K562 (cell line): ENCODE measurements around the gene DIS3L2. TPM values are rescaled to one million over a fixed set of nuclear protein-coding genes. Genes with fewer than 3 reads are reported as not detected.

ENCODE experiments used
- ATAC-seq: fragments of 200-7000 bp; cut with Tn5 transposase; 3 replicates; pipeline ENCODE4 v1.9.1; 2020; ENCODE audit warnings: moderate library complexity
- BruUV-seq: library from RNA; stranded (reverse); fragments of 400-500 nt; replicated peaks from 2 replicates; lab custom pipeline; 2021; lab: Mats Ljungman, UMichigan
- CTCF ChIA-PET: fragments of 300-600 bp; formaldehyde crosslinking; extraction: SDS; loops from one replicate; lab custom pipeline; 2021; ENCODE audit warnings: low intra/inter-chr PET ratio; lab: Yijun Ruan, JAX
- POLR2A ChIA-PET: fragments of 300-600, 350-650 bp; sonication (Branson Sonifier 250); formaldehyde crosslinking; extraction: SDS; loops from one replicate; lab custom pipeline; 2021; ENCODE audit warnings: antibody characterized with exemption, inconsistent platforms; lab: Yijun Ruan, JAX
- DNase-seq, 4 experiments: peaks; one replicate each; pipeline versions ENCODE4 v3.0.0 to v3.0.0-alpha.2; 2011 to 2018; ENCODE audit warnings: low spot score in 3 of 4, mixed read lengths in 3 of 4; ENCODE audit errors: extremely low read depth in 1 of 4
- FAIRE-seq: peaks from 2 replicates; lab custom pipeline; 2011; peaks lifted over from hg19 to GRCh38; lab: Jason Lieb, UNC
- H2AFZ ChIP-seq: 2 replicates; pipeline ENCODE4 v1.6.0; 2011; ENCODE audit warnings: low read depth, low read length, control low read depth, inconsistent platforms
- H3K27ac ChIP-seq: fragments of 200-600 bp; 3 replicates; pipeline ENCODE4 v1.8.0; 2011; ENCODE audit warnings: low read depth, mild to moderate bottlenecking, control low read depth, inconsistent platforms, low read length, moderate library complexity, mixed read lengths; ENCODE audit errors: extremely low read depth
- H3K27me3 ChIP-seq, 2 experiments: fragments of 300-600 bp in 1 of 2; 2 replicates in 1 of 2; 3 replicates in 1 of 2; pipeline versions ENCODE4 v1.6.0 to v1.8.0; 2011; ENCODE audit warnings: inconsistent platforms in 2 of 2, low read length in 2 of 2, mild to moderate bottlenecking in 1 of 2, mixed read lengths in 1 of 2, moderate library complexity in 1 of 2; ENCODE audit not compliant: control insufficient read depth in 2 of 2, insufficient read depth in 2 of 2
- H3K36me3 ChIP-seq: fragments of 300-600 bp; 3 replicates; pipeline ENCODE4 v1.8.0; 2011; ENCODE audit warnings: mild to moderate bottlenecking, low read length, inconsistent platforms; ENCODE audit not compliant: control insufficient read depth, insufficient read depth
- H3K4me1 ChIP-seq, 2 experiments: fragments of 200-600 bp in 1 of 2; replicated peaks in 1 of 2; 2 replicates in 1 of 2; 3 replicates in 1 of 2; pipeline versions ENCODE4 v1.5.1 to v1.8.0; 2011; ENCODE audit warnings: inconsistent platforms in 2 of 2, low read length in 2 of 2, mild to moderate bottlenecking in 1 of 2, mixed read lengths in 1 of 2, moderate library complexity in 1 of 2; ENCODE audit not compliant: control insufficient read depth in 2 of 2, insufficient read depth in 2 of 2
- H3K4me2 ChIP-seq: 2 replicates; pipeline ENCODE4 v1.6.1; 2011; ENCODE audit warnings: low read length, control low read depth, inconsistent platforms, mixed read lengths; ENCODE audit not compliant: insufficient read depth
- H3K4me3 ChIP-seq: fragments of 200-600 bp; sonication (generic), shearing (Covaris generic); 2 replicates; pipeline ENCODE4 v1.5.1; 2016; ENCODE audit warnings: control low read depth, inconsistent platforms
- H3K79me2 ChIP-seq: fragments of 200-600 bp; 3 replicates; pipeline ENCODE4 v1.8.0; 2011; ENCODE audit warnings: low read length, inconsistent platforms; ENCODE audit not compliant: control insufficient read depth, insufficient read depth
- H3K9ac ChIP-seq, 2 experiments: 2 replicates each; pipeline versions ENCODE4 v1.6.0 to v1.6.1; 2011; ENCODE audit warnings: low read depth in 2 of 2, low read length in 2 of 2, control low read depth in 1 of 2, inconsistent platforms in 1 of 2, mild to moderate bottlenecking in 1 of 2, mixed read lengths in 1 of 2; ENCODE audit not compliant: insufficient read depth in 1 of 2
- H3K9me1 ChIP-seq: one replicate; pipeline ENCODE4 v1.6.0; 2011; ENCODE audit warnings: inconsistent platforms, mild to moderate bottlenecking, low read length, moderate library complexity; ENCODE audit not compliant: control insufficient read depth, insufficient read depth
- H3K9me3 ChIP-seq: replicated peaks from 2 replicates; pipeline ENCODE4 v1.5.1; 2011; ENCODE audit warnings: low read depth, low read length, inconsistent platforms; ENCODE audit not compliant: control insufficient read depth, insufficient read depth
- H4K20me1 ChIP-seq: replicated peaks from 2 replicates; pipeline ENCODE4 v1.6.1; 2011; ENCODE audit warnings: low read length, inconsistent platforms, mixed read lengths; ENCODE audit not compliant: control insufficient read depth, insufficient read depth
- ATF1 ChIP-seq, 2 experiments: fragments of 450-650 bp in 1 of 2; IDR thresholded peaks; 2 replicates each; pipeline ENCODE4 v1.6.1; 2016; ENCODE audit warnings: missing compliant biosample characterization in 1 of 2, missing genetic modification characterization in 1 of 2
- BACH1 ChIP-seq: fragments of 200-800 bp; sonication (Bioruptor generic); IDR thresholded peaks from 2 replicates; pipeline ENCODE4 v1.6.1; 2016; ENCODE audit warnings: missing genetic modification characterization, missing compliant biosample characterization
- BRCA1 ChIP-seq, 2 experiments: fragments of 450-650 bp in 1 of 2; sonication (generic) in 1 of 2; formaldehyde crosslinking in 1 of 2; IDR thresholded peaks; 2 replicates each; pipeline versions ENCODE4 v1.5.0 to v1.6.1; 2017 to 2020; ENCODE audit warnings: mild to moderate bottlenecking in 1 of 2, missing genetic modification reagents in 1 of 2
- CAMTA2 ChIP-seq: fragments of 250-450 bp; sonication (Bioruptor Pico); conservative IDR thresholded peaks from 2 replicates; pipeline ENCODE4 v1.5.1; 2022
- DACH1 ChIP-seq: fragments of 450-650 bp; IDR thresholded peaks from 2 replicates; pipeline ENCODE4 v1.6.1; 2018; ENCODE audit not compliant: partially characterized antibody
- ELK1 ChIP-seq: sonication (generic); formaldehyde crosslinking; IDR thresholded peaks from 2 replicates; pipeline ENCODE4 v1.8.1; 2022; ENCODE audit warnings: missing genetic modification reagents
- ETS2 ChIP-seq: IDR thresholded peaks from 2 replicates; pipeline ENCODE4 v1.6.1; 2016; ENCODE audit warnings: borderline replicate concordance, missing genetic modification characterization, mild to moderate bottlenecking, moderate library complexity, missing compliant biosample characterization; ENCODE audit not compliant: poor library complexity, severe bottlenecking
- FOXA1 ChIP-seq: fragments of 450-650 bp; IDR thresholded peaks from 2 replicates; pipeline ENCODE4 v1.6.1; 2016; ENCODE audit warnings: mild to moderate bottlenecking, borderline replicate concordance
- FOXA3 ChIP-seq, 2 experiments: fragments of 450-650 bp in 1 of 2; sonication (generic) in 1 of 2; formaldehyde crosslinking; IDR thresholded peaks in 1 of 2; conservative IDR thresholded peaks in 1 of 2; 2 replicates each; pipeline versions ENCODE4 v1.4.0 to v1.8.0; 2020 to 2022; ENCODE audit warnings: mild to moderate bottlenecking in 2 of 2, missing genetic modification reagents in 1 of 2
- MEF2A ChIP-seq: IDR thresholded peaks from 2 replicates; pipeline ENCODE4 v1.6.1; 2011; ENCODE audit warnings: low read depth, mild to moderate bottlenecking, low read length, moderate library complexity; ENCODE audit not compliant: control insufficient read depth
- MTA2 ChIP-seq: fragments of 450-650 bp; IDR thresholded peaks from 2 replicates; pipeline ENCODE4 v1.6.1; 2016; ENCODE audit warnings: low read depth
- NUFIP1 ChIP-seq: fragments of 450-650 bp; IDR thresholded peaks from 2 replicates; pipeline ENCODE4 v1.6.1; 2018; ENCODE audit not compliant: partially characterized antibody
- PRMT5 ChIP-seq: sonication (generic); formaldehyde crosslinking; IDR thresholded peaks from 2 replicates; pipeline ENCODE4 v1.5.0; 2020; ENCODE audit warnings: missing genetic modification reagents
- THRAP3 ChIP-seq: fragments of 450-650 bp; IDR thresholded peaks from 2 replicates; pipeline ENCODE4 v1.6.1; 2016; ENCODE audit warnings: mild to moderate bottlenecking, inconsistent platforms, borderline replicate concordance
- ZNF384 ChIP-seq: IDR thresholded peaks from 2 replicates; pipeline ENCODE4 v1.6.1; 2012; ENCODE audit warnings: low read depth, low read length, improper control_type of control experiment
- ZNF644 ChIP-seq: fragments of 200-800 bp; sonication (Bioruptor generic); IDR thresholded peaks from 2 replicates; pipeline ENCODE4 v1.6.1; 2016; ENCODE audit warnings: low read depth, missing genetic modification characterization, missing compliant biosample characterization
- ZNF764 ChIP-seq: fragments of 250-450 bp; sonication (Bioruptor Pico); IDR thresholded peaks from 2 replicates; pipeline ENCODE4 v1.4.0; 2020; ENCODE audit warnings: low read depth, mild to moderate bottlenecking, moderate library complexity
- ZNF780A ChIP-seq: fragments of 250-450 bp; sonication (Bioruptor Pico); IDR thresholded peaks from 2 replicates; pipeline ENCODE4 v1.5.0; 2021; ENCODE audit warnings: mild to moderate bottlenecking
- WGBS: fragments of 100-300 bp; shearing (Covaris generic); methylation state at CpG from one replicate; pipeline ENCODE4 v1.1.6; 2016; ENCODE audit warnings: low coverage, mixed read lengths; ENCODE audit not compliant: insufficient coverage; ENCODE audit errors: missing lambda C conversion rate; 5-methylcytosine and 5-hydroxymethylcytosine counted together
- in situ Hi-C: fragments of 300-500 bp; cut with MboI; formaldehyde crosslinking; loops from 4 replicates; pipeline ENCODE4 v1.15.0; 2018; ENCODE audit warnings: inconsistent platforms, mixed read lengths
- intact Hi-C: fragments of 100-400 bp; cut with micrococcal nuclease; formaldehyde crosslinking; loops from 2 replicates; pipeline ENCODE4 v1.14.2; 2022
- polyA plus RNA-seq, 8 experiments: library from polyadenylated mRNA; depleted of rRNA in 4 of 8; stranded (reverse) in 5 of 8; unstranded in 3 of 8; fragments of >200 nt; fragmentation: Nextera tagmentation in 2 of 8; fragmentation: Illumina TruSeq in 1 of 8; extraction: Ambion mirVana in 2 of 8; extraction: Trizol in 1 of 8; gene quantifications; 2 replicates each; pipeline versions ENCODE4 v1.2.1 to v1.2.3, GENCODE V29; 2011 to 2014; ENCODE audit warnings: inconsistent platforms in 1 of 8, missing spikeins in 1 of 8
- total RNA-seq, 7 experiments: library from RNA; depleted of rRNA in 6 of 7; stranded (reverse); fragments of >200 nt in 6 of 7; fragmentation: Illumina TruSeq in 2 of 7; extraction: Trizol in 2 of 7; gene quantifications; 2 replicates each; pipeline versions ENCODE4 v1.2.1 to v1.2.3, GENCODE V29; 2011 to 2021; ENCODE audit warnings: low replicate concordance in 1 of 7
- TF ChIP-seq, protein P1 (sequence below): fragments of 250-450 bp; sonication (Bioruptor Pico); IDR thresholded peaks from 2 replicates; pipeline ENCODE4 v1.5.0; 2021
- TF ChIP-seq, protein P2 (sequence below): sonication (generic); formaldehyde crosslinking; IDR thresholded peaks from 2 replicates; pipeline ENCODE4 v1.8.1; 2023; ENCODE audit warnings: mild to moderate bottlenecking, missing genetic modification reagents, moderate library complexity

Gene DIS3L2
- total and polyA plus RNA-seq, 9 of the 15 experiments (the other 6 are each of a cell fraction or from before 2014, with no cell fraction given) = 1.5 to 19.2 (median 11.2) TPM

- DNase-seq (no peak), FAIRE-seq (no peak), ATAC-seq (no peak)
- H3K9me1 ChIP-seq = no peaks in the 10 kb centered on the region
- in situ Hi-C loops = no loop called here
- H3K27ac ChIP-seq = no peak overlapping the region
- no peaks in the 10 kb centered on the region for H3K27me3 ChIP-seq
- intact Hi-C loops = no loop called here
- H2AFZ ChIP-seq = no peak overlapping the region
- POLR2A ChIA-PET = no interaction called here
- H3K9ac ChIP-seq = no peak overlapping the region
- 76% methylated on average over 3 of the region's 5 CpGs for WGBS
- CTCF ChIA-PET = no interaction called here
- H3K79me2 ChIP-seq = no peaks in the 10 kb centered on the region
- H4K20me1 ChIP-seq = no peaks in the 10 kb centered on the region
- H3K4me2 ChIP-seq = no peak overlapping the region
- TF ChIP-seq ETS2 (tag) (no peak), FOXA3 (CRISPR knock-in tag; conservative IDR thresholded peaks at IDR 0.05 in 1 of 2, IDR thresholded peaks at IDR 0.05 in 1 of 2) (no peak), MTA2 (no peak), ZNF644 (tag) (no peak), ZNF764 (CRISPR knock-in tag) (no peak), MEF2A (no peak), NUFIP1 (no peak), BRCA1 (IDR thresholded peaks at IDR 0.05) (no peak), BRCA1 (CRISPR knock-in tag; IDR thresholded peaks at IDR 0.05) (no peak), ZNF780A (CRISPR knock-in tag) (no peak), THRAP3 (no peak), CAMTA2 (CRISPR knock-in tag) (no peak), PRMT5 (no peak), DACH1 (no peak), ATF1 (CRISPR knock-in tag; IDR thresholded peaks at IDR 0.05) (no peak), ATF1 (tag; IDR thresholded peaks at IDR 0.05) (no peak), FOXA1 (no peak), BACH1 (tag) (no peak), ZNF384 (no peak), ELK1 (CRISPR knock-in tag) (no peak)
- TF ChIP-seq, protein P1, sequence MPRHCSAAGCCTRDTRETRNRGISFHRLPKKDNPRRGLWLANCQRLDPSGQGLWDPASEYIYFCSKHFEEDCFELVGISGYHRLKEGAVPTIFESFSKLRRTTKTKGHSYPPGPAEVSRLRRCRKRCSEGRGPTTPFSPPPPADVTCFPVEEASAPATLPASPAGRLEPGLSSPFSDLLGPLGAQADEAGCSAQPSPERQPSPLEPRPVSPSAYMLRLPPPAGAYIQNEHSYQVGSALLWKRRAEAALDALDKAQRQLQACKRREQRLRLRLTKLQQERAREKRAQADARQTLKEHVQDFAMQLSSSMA (CRISPR knock-in tag) = no peak
- TF ChIP-seq, protein P2, sequence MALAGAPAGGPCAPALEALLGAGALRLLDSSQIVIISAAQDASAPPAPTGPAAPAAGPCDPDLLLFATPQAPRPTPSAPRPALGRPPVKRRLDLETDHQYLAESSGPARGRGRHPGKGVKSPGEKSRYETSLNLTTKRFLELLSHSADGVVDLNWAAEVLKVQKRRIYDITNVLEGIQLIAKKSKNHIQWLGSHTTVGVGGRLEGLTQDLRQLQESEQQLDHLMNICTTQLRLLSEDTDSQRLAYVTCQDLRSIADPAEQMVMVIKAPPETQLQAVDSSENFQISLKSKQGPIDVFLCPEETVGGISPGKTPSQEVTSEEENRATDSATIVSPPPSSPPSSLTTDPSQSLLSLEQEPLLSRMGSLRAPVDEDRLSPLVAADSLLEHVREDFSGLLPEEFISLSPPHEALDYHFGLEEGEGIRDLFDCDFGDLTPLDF (CRISPR knock-in tag) = no peak
- H3K4me1 ChIP-seq = no peaks in the 10 kb centered on the region
- no peak overlapping the region for H3K4me3 ChIP-seq
- no peaks in the 10 kb centered on the region for H3K9me3 ChIP-seq
- TSS peak; percentile 21 for BruUV-seq
- H3K36me3 ChIP-seq = no peaks in the 10 kb centered on the region
These were observed 289.0 kb downstream of the DIS3L2 start for GRCh38 chr2:232250246-232251175.
